Measurements from ENCODE around the gene NXF2. TPM values are rescaled to one million over a fixed set of nuclear protein-coding genes. Genes with fewer than 3 reads are reported as not detected.
"Not testable (repeated sequence)": the region's sequence is repeated elsewhere in the genome, so short reads cannot be mapped to it uniquely, and the experiment has no call there.

The NXF2 gene
- polyA plus RNA-seq, 1 of the 3 experiments (the other 2 are of a cell fraction), result not detected

- DNase-seq; H3K9me2 ChIP-seq; H3K4me2 ChIP-seq; H3K27me3 ChIP-seq (ENCODE audit: insufficient read depth); H3F3A ChIP-seq (replicated peaks; ENCODE audit: insufficient read depth); H3K9ac ChIP-seq; H3K36me3 ChIP-seq (replicated peaks in 1 of 2; ENCODE audit: control insufficient read depth in 1 of 2, insufficient read depth in 2 of 2, low read length in 1 of 2); CTCF ChIA-PET; H3K9me3 ChIP-seq; POLR2A ChIA-PET; H2AFZ ChIP-seq (ENCODE audit: low read depth); H3K27ac ChIP-seq (ENCODE audit: low read depth in 2 of 2, low read length in 1 of 2); H3K4me1 ChIP-seq (ENCODE audit: control insufficient read depth in 1 of 2, insufficient read depth in 2 of 2, low read depth in 1 of 2, low read length in 1 of 2); H4K20me1 ChIP-seq (ENCODE audit: insufficient read depth); H3K79me2 ChIP-seq (ENCODE audit: insufficient read depth); H3K4me3 ChIP-seq (ENCODE audit: low read depth in 2 of 2, low read length in 1 of 2): not testable (repeated sequence)
- no CpG with 5 or more reads among the region's 4 CpGs for WGBS (ENCODE audit: low lambda C conversion rate)
Observed at GRCh38 chrX:102272231-102272630, 25.3 kb downstream of the NXF2 start.

- Histone ChIP-seq H3K4me2 (no peak overlapping the region), H3K9me2 (no peaks in the 10 kb centered on the region), H3K4me3 (ENCODE audit: low read depth in 2 of 2, low read length in 1 of 2) (no peak overlapping the region), H3K9ac (no peak overlapping the region), H3F3A (replicated peaks; ENCODE audit: insufficient read depth) (no peaks in the 10 kb centered on the region), H3K27ac (ENCODE audit: low read depth in 2 of 2, low read length in 1 of 2) (no peak overlapping the region), H3K79me2 (ENCODE audit: insufficient read depth) (no peaks in the 10 kb centered on the region), H3K36me3 (replicated peaks in 1 of 2; ENCODE audit: control insufficient read depth in 1 of 2, insufficient read depth in 2 of 2, low read length in 1 of 2) (no peaks in the 10 kb centered on the region), H2AFZ (ENCODE audit: low read depth) (no peak overlapping the region), H4K20me1 (ENCODE audit: insufficient read depth) (no peaks in the 10 kb centered on the region), H3K9me3 (no peaks in the 10 kb centered on the region), H3K27me3 (ENCODE audit: insufficient read depth) (no peaks in the 10 kb centered on the region), H3K4me1 (ENCODE audit: control insufficient read depth in 1 of 2, insufficient read depth in 2 of 2, low read depth in 1 of 2, low read length in 1 of 2) (no peaks in the 10 kb centered on the region)
- WGBS (ENCODE audit: low lambda C conversion rate), result 33% methylated on average over 3 of the region's 4 CpGs
- ChIA-PET POLR2A (no interaction called here), CTCF (no interaction called here)
- no peak for TF ChIP-seq EZH2phosphoT487 (IDR thresholded peaks at IDR 0.05; ENCODE audit: borderline replicate concordance, low read depth)
- TF ChIP-seq EP300 (IDR thresholded peaks at IDR 0.05; ENCODE audit: borderline replicate concordance in 1 of 2, low read depth in 1 of 2, low read length in 1 of 2), result no peak
- no peak for TF ChIP-seq TCF12 (IDR thresholded peaks at IDR 0.05)
- no peak for TF ChIP-seq TAF1 (IDR thresholded peaks at IDR 0.05; ENCODE audit: borderline replicate concordance, low read depth, low read length)
- no peak for TF ChIP-seq NFIC (IDR thresholded peaks at IDR 0.05; ENCODE audit: borderline replicate concordance)
- TF ChIP-seq CHD2 (IDR thresholded peaks at IDR 0.05; ENCODE audit: low read length, partially characterized antibody), result no peak
- no peak for TF ChIP-seq IRF3 (IDR thresholded peaks at IDR 0.05; ENCODE audit: low read depth, low read length)
- TF ChIP-seq RXRA (IDR thresholded peaks at IDR 0.05; ENCODE audit: borderline replicate concordance, low read depth), result no peak
- no peak for TF ChIP-seq SMC3 (IDR thresholded peaks at IDR 0.05; ENCODE audit: low read depth, low read length)
- DNase-seq, result no peak
Observed at GRCh38 chrX:102338162-102338561, 91.2 kb downstream of the NXF2 start.

DNA sequence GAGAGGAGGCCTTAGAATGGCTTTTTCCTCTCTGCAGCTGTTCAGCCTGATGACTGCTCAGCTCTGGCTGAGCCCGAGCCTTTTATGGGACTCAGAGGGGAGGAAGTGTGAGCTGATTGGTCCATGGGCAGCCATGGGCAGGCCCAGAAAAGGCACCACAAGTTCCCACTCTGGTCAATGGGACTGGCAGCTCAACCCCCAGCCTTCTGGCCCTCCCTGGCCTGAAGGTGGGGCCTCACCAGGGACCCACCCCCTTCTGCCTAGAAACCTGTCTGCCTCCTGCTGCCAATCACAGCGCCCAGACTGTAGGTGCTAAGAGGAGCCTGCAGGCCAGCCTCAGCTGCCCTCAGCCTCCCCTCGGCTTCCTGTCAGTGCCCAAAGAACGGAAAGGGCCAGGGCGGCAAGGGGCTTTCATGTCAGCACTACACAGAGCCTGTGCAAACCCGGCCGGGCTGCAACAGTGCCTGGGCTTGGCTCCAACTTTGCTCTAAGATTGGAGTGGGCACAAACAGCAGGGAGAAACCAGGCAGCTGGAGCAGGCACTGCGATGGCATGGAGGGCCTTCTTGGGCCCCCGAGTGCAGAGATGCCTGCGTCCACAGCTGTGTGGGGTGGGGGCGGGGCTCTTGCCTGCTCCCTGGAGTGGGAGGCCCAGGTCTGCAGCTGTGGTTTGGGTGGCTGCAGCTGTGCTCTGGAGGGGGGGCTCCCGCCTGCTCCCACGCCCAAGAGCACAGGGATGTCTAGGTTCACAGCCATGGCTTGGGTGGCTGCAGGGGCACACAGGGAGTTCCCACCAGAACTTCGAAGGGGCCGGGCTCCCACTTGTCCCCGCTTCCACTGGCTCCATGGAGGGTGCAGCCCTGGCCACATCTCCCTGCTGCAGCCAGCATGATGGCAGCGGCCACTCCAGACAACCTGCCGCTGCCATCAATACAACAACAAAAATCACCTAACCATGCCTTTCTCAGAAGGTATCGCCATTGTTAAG, 92.6 kb downstream of the NXF2 start:
- Histone ChIP-seq H3K27me3 (ENCODE audit: insufficient read depth) (no peaks in the 10 kb centered on the region), H3K9me2 (no peaks in the 10 kb centered on the region), H3K4me2 (no peak overlapping the region), H3K4me3 (ENCODE audit: low read depth in 2 of 2, low read length in 1 of 2) (no peak overlapping the region), H3K27ac (ENCODE audit: low read depth in 2 of 2, low read length in 1 of 2) (no peak overlapping the region), H3F3A (replicated peaks; ENCODE audit: insufficient read depth) (no peaks in the 10 kb centered on the region), H3K36me3 (replicated peaks in 1 of 2; ENCODE audit: control insufficient read depth in 1 of 2, insufficient read depth in 2 of 2, low read length in 1 of 2) (no peaks in the 10 kb centered on the region), H3K9me3 (no peaks in the 10 kb centered on the region), H3K79me2 (ENCODE audit: insufficient read depth) (no peaks in the 10 kb centered on the region), H3K9ac (no peak overlapping the region), H3K4me1 (ENCODE audit: control insufficient read depth in 1 of 2, insufficient read depth in 2 of 2, low read depth in 1 of 2, low read length in 1 of 2) (no peaks in the 10 kb centered on the region), H4K20me1 (ENCODE audit: insufficient read depth) (no peaks in the 10 kb centered on the region), H2AFZ (ENCODE audit: low read depth) (no peak overlapping the region)
- whole genome bisulfite sequencing (ENCODE audit: low lambda C conversion rate), result 24% methylated on average over 12 of the region's 19 CpGs
- DNase-seq, result no peak
- CTCF ChIA-PET, result no interaction called here
- POLR2A ChIA-PET, result no interaction called here
- TF ChIP-seq, protein P1, sequence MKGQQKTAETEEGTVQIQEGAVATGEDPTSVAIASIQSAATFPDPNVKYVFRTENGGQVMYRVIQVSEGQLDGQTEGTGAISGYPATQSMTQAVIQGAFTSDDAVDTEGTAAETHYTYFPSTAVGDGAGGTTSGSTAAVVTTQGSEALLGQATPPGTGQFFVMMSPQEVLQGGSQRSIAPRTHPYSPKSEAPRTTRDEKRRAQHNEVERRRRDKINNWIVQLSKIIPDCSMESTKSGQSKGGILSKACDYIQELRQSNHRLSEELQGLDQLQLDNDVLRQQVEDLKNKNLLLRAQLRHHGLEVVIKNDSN (IDR thresholded peaks at IDR 0.05; ENCODE audit: borderline replicate concordance, low read depth), result no peak
- no peak for TF ChIP-seq MEF2A (IDR thresholded peaks at IDR 0.05; ENCODE audit: borderline replicate concordance, low read depth)
- no peak for TF ChIP-seq JUND (IDR thresholded peaks at IDR 0.05)
- TF ChIP-seq RCOR1 (IDR thresholded peaks at IDR 0.05; ENCODE audit: low read length), result no peak
- no peak for TF ChIP-seq REST (IDR thresholded peaks at IDR 0.05; ENCODE audit: low read depth, low read length)
- no peak for TF ChIP-seq FOXJ3 (CRISPR knock-in tag; IDR thresholded peaks at IDR 0.05)
- TF ChIP-seq TCF12 (IDR thresholded peaks at IDR 0.05), result no peak

All from SK-N-SH (cell line).